PC-9 (cell line): Measurements from ENCODE around the gene PRKCH.

Experiments used
- EZH2 ChIP-seq: fragments of 200-600 bp; sonication (generic); IDR thresholded peaks from 2 replicates; pipeline ENCODE4 v1.8.0; 2017; ENCODE audit warnings: antibody characterized with exemption, low read depth
- TF ChIP-seq, protein P1 (sequence below): fragments of 200-600 bp; sonication (generic); conservative IDR thresholded peaks from 2 replicates; pipeline ENCODE4 v1.6.1; 2017; ENCODE audit warnings: mixed run types, antibody characterized with exemption, mild to moderate bottlenecking, moderate library complexity

DNA sequence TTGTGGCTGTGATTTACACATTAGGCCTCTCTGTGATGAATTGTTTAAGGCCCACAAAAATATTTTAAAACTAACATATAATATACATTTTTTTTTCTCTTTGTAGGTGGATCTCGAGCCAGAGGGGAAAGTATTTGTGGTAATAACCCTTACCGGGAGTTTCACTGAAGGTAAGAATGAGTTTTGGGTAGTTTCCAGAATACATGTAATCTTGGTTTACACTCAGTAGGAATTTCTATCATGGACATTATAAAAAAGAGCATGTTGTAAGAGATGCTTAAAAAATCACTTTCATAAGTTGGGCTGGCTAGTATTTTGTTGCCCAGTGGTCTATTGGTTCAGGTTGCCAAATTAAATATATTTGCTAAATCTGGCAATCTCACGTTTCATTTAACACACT lies 69.7 kb downstream of the PRKCH start:
- TF ChIP-seq, protein P1, sequence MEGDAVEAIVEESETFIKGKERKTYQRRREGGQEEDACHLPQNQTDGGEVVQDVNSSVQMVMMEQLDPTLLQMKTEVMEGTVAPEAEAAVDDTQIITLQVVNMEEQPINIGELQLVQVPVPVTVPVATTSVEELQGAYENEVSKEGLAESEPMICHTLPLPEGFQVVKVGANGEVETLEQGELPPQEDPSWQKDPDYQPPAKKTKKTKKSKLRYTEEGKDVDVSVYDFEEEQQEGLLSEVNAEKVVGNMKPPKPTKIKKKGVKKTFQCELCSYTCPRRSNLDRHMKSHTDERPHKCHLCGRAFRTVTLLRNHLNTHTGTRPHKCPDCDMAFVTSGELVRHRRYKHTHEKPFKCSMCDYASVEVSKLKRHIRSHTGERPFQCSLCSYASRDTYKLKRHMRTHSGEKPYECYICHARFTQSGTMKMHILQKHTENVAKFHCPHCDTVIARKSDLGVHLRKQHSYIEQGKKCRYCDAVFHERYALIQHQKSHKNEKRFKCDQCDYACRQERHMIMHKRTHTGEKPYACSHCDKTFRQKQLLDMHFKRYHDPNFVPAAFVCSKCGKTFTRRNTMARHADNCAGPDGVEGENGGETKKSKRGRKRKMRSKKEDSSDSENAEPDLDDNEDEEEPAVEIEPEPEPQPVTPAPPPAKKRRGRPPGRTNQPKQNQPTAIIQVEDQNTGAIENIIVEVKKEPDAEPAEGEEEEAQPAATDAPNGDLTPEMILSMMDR, result no peak
- TF ChIP-seq EZH2, result no peak
